Measurements from ENCODE around the gene OR5A2.
"Not testable (repeated sequence)": the region's sequence is repeated elsewhere in the genome, so short reads cannot be mapped to it uniquely, and the experiment has no call there.

Gene OR5A2

GRCh38 chr11:59380263-59381059, 45.8 kb downstream of the OR5A2 start:
- no peak for DNase-seq (ENCODE audit: low spot score)

- not testable (repeated sequence) for DNase-seq (ENCODE audit: low spot score)
Observed at GRCh38 chr11:59372324-59372723, 53.9 kb downstream of the OR5A2 start.

GRCh38 chr11:59368238-59369022, 57.8 kb downstream of the OR5A2 start:
- DNase-seq (ENCODE audit: low spot score) = no peak
